Activated B cell treated with CpG ODN at 0.5 μM for 24 hours (primary cell): ENCODE results near the gene RTL10. TPM values are rescaled to one million over a fixed set of nuclear protein-coding genes. Genes with fewer than 3 reads are reported as not detected.

Experiments
- ATAC-seq: fragments of 200-7000 bp; cut with Tn5 transposase; one replicate; pipeline ENCODE4 v1.10.0; 2021; ENCODE audit warnings: low read depth, mild to moderate bottlenecking, moderate library complexity
- CTCF ChIA-PET: fragments of 350-600 bp; sonication (Branson Sonifier 250); formaldehyde crosslinking; loops from one replicate; lab custom pipeline; 2021; ENCODE audit warnings: antibody characterized with exemption; lab: Charles Lee
- POLR2A ChIA-PET: fragments of 350-600 bp; sonication (Branson Sonifier 250); formaldehyde crosslinking; loops from one replicate; lab custom pipeline; 2021; ENCODE audit warnings: antibody characterized with exemption; lab: Charles Lee
- DNase-seq: peaks from one replicate; pipeline ENCODE4 v3.0.0; 2022
- H3K27ac Mint-ChIP-seq: one replicate; pipeline ENCODE4 v1.8.0; 2020; ENCODE audit warnings: mixed read lengths
- H3K27me3 Mint-ChIP-seq: one replicate; pipeline ENCODE4 v1.8.0; 2021; ENCODE audit warnings: mixed read lengths
- H3K36me3 Mint-ChIP-seq: one replicate; pipeline ENCODE4 v1.8.0; 2021; ENCODE audit warnings: low read depth, mixed read lengths
- H3K4me1 Mint-ChIP-seq: one replicate; pipeline ENCODE4 v1.8.0; 2021; ENCODE audit warnings: mixed read lengths
- H3K4me3 Mint-ChIP-seq: one replicate; pipeline ENCODE4 v1.8.0; 2020; ENCODE audit warnings: mild to moderate bottlenecking, mixed read lengths
- H3K9me3 Mint-ChIP-seq: one replicate; pipeline ENCODE4 v1.8.0; 2020; ENCODE audit warnings: mixed read lengths
- CTCF ChIP-seq: fragments of 200-600 bp; IDR thresholded peaks from one replicate; pipeline ENCODE4 v1.8.0; 2022; ENCODE audit warnings: antibody characterized with exemption, mild to moderate bottlenecking
- intact Hi-C: fragments of 100-400 bp; cut with micrococcal nuclease; formaldehyde crosslinking; loops from one replicate; pipeline ENCODE4 v1.15.1; 2024
- total RNA-seq: library from RNA; stranded (reverse); gene quantifications from 2 replicates; pipeline ENCODE4 v1.2.3, GENCODE V29; 2022

Gene RTL10
- total RNA-seq, 1 donor from 2014 or later: 12.1 TPM

- H3K4me1 Mint-ChIP-seq: no peaks in the 10 kb centered on the region
- no peak for ATAC-seq
- H3K9me3 Mint-ChIP-seq: no peaks in the 10 kb centered on the region
- no peak for DNase-seq
- intact Hi-C loops: no loop called here
- no peak overlapping the region for H3K27ac Mint-ChIP-seq
- no peak overlapping the region for H3K4me3 Mint-ChIP-seq
- H3K36me3 Mint-ChIP-seq: peaks cover 7% of the 10 kb centered on the region
- no peak for TF ChIP-seq CTCF
- CTCF ChIA-PET: no interaction called here
- no peaks in the 10 kb centered on the region for H3K27me3 Mint-ChIP-seq
- POLR2A ChIA-PET: no interaction called here
Measured at GRCh38 chr22:19818324-19819207, 36.1 kb downstream of the RTL10 start.

GRCh38 chr22:19816372-19817119, 38.1 kb downstream of the RTL10 start:
- TF ChIP-seq CTCF: no peak
- Mint-ChIP-seq H3K4me1 (no peaks in the 10 kb centered on the region), H3K27ac (no peak overlapping the region), H3K36me3 (peaks cover 9% of the 10 kb centered on the region), H3K9me3 (no peaks in the 10 kb centered on the region), H3K4me3 (no peak overlapping the region), H3K27me3 (no peaks in the 10 kb centered on the region)
- no peak for DNase-seq
- POLR2A ChIA-PET: no interaction called here
- CTCF ChIA-PET: interaction anchor here (0.8 kb wide), 1 partner anchor 86 kb away, joined by 3 read pairs; no protein-coding TSS in a partner anchor
- no peak for ATAC-seq
- intact Hi-C loops: no loop called here

- H3K27ac Mint-ChIP-seq: no peak overlapping the region
- no peak overlapping the region for H3K4me3 Mint-ChIP-seq
- intact Hi-C loops: no loop called here
- POLR2A ChIA-PET: no interaction called here
- H3K9me3 Mint-ChIP-seq: no peaks in the 10 kb centered on the region
- no peaks in the 10 kb centered on the region for H3K27me3 Mint-ChIP-seq
- no peak for DNase-seq
- CTCF ChIA-PET: no interaction called here
- no peak for TF ChIP-seq CTCF
- no peak for ATAC-seq
- peaks cover 7% of the 10 kb centered on the region for H3K36me3 Mint-ChIP-seq
- no peaks in the 10 kb centered on the region for H3K4me1 Mint-ChIP-seq
Measured at GRCh38 chr22:19815823-19816290, 38.8 kb downstream of the RTL10 start.

GRCh38 chr22:19815093-19815822, 39.4 kb downstream of the RTL10 start:
- no peaks in the 10 kb centered on the region for H3K27me3 Mint-ChIP-seq
- POLR2A ChIA-PET: no interaction called here
- H3K36me3 Mint-ChIP-seq: peaks cover 7% of the 10 kb centered on the region
- no peak for TF ChIP-seq CTCF
- H3K27ac Mint-ChIP-seq: no peak overlapping the region
- CTCF ChIA-PET: no interaction called here
- no peaks in the 10 kb centered on the region for H3K9me3 Mint-ChIP-seq
- no peaks in the 10 kb centered on the region for H3K4me1 Mint-ChIP-seq
- no peak overlapping the region for H3K4me3 Mint-ChIP-seq
- DNase-seq (no peak), ATAC-seq (no peak)
- intact Hi-C loops: no loop called here
